MCF 10A (cell line): Measurements from ENCODE around the gene AUTS2. TPM values are rescaled to one million over a fixed set of nuclear protein-coding genes. Genes with fewer than 3 reads are reported as not detected.

Experiments
- BruUV-seq: library from RNA; stranded (reverse); fragments of 400-500 nt; replicated peaks from 2 replicates; lab custom pipeline; 2021; lab: Mats Ljungman, UMichigan
- CTCF ChIA-PET: fragments of 300-600 bp; sonication (Branson Sonifier 250); formaldehyde crosslinking; extraction: SDS; loops from one replicate; lab custom pipeline; 2021; ENCODE audit warnings: antibody characterized with exemption, inconsistent platforms; lab: Yijun Ruan, JAX
- POLR2A ChIA-PET: fragments of 300-600, 350-650 bp; sonication (Branson Sonifier 250); formaldehyde crosslinking; extraction: SDS; loops from one replicate; lab custom pipeline; 2020; ENCODE audit warnings: antibody characterized with exemption, inconsistent platforms; lab: Yijun Ruan, JAX
- DNase-seq: peaks from one replicate; pipeline ENCODE4 v3.0.0-alpha.2; 2018; ENCODE audit not compliant: unreplicated experiment
- H3K27ac Mint-ChIP-seq: one replicate; pipeline ENCODE4 v1.8.0; 2022; ENCODE audit warnings: mild to moderate bottlenecking, low read depth, mixed read lengths; ENCODE audit not compliant: unreplicated experiment
- H3K27me3 Mint-ChIP-seq: one replicate; pipeline ENCODE4 v1.8.0; 2022; ENCODE audit warnings: mixed read lengths; ENCODE audit not compliant: insufficient read depth, unreplicated experiment
- H3K36me3 Mint-ChIP-seq: one replicate; pipeline ENCODE4 v1.8.0; 2022; ENCODE audit warnings: mild to moderate bottlenecking, moderate library complexity, mixed read lengths; ENCODE audit not compliant: insufficient read depth, unreplicated experiment
- H3K4me1 Mint-ChIP-seq: one replicate; pipeline ENCODE4 v1.8.0; 2022; ENCODE audit warnings: mixed read lengths; ENCODE audit not compliant: insufficient read depth, unreplicated experiment
- H3K4me3 Mint-ChIP-seq: one replicate; pipeline ENCODE4 v1.8.0; 2022; ENCODE audit warnings: mild to moderate bottlenecking, moderate library complexity, mixed read lengths; ENCODE audit not compliant: unreplicated experiment
- H3K9me3 Mint-ChIP-seq: one replicate; pipeline ENCODE4 v1.8.0; 2022; ENCODE audit warnings: mixed read lengths; ENCODE audit not compliant: unreplicated experiment
- CTCF ChIP-seq: fragments of 200-600 bp; IDR thresholded peaks from one replicate; pipeline ENCODE4 v1.8.0; 2022; ENCODE audit warnings: antibody characterized with exemption, mild to moderate bottlenecking; ENCODE audit not compliant: unreplicated experiment
- intact Hi-C: fragments of 100-400 bp; cut with micrococcal nuclease; formaldehyde crosslinking; loops from 2 replicates; pipeline ENCODE4 v1.14.1; 2022
- total RNA-seq: library from RNA; stranded (reverse); gene quantifications from 2 replicates; pipeline ENCODE4 v1.2.3, GENCODE V29; 2022

AUTS2 gene
- total RNA-seq, 1 experiment from 2014 or later, result 1.3 TPM

GRCh38 chr7:70674571-70675010 lies 1076.3 kb downstream of the AUTS2 start:
- H3K4me3 Mint-ChIP-seq, result no peak overlapping the region
- no peaks in the 10 kb centered on the region for H3K36me3 Mint-ChIP-seq
- H3K27ac Mint-ChIP-seq, result no peak overlapping the region
- peaks cover 31% of the 10 kb centered on the region for H3K9me3 Mint-ChIP-seq
- POLR2A ChIA-PET, result no interaction called here
- CTCF ChIA-PET, result no interaction called here
- BruUV-seq, result no TSS peak
- TF ChIP-seq CTCF, result no peak
- H3K27me3 Mint-ChIP-seq, result no peaks in the 10 kb centered on the region
- no peaks in the 10 kb centered on the region for H3K4me1 Mint-ChIP-seq
- DNase-seq, result no peak
- intact Hi-C loops, result no loop called here

GRCh38 chr7:70676243-70676642 lies 1078.0 kb downstream of the AUTS2 start:
- H3K27me3 Mint-ChIP-seq, result no peaks in the 10 kb centered on the region
- ChIA-PET POLR2A (no interaction called here), CTCF (no interaction called here)
- no peak overlapping the region for H3K4me3 Mint-ChIP-seq
- no peak for TF ChIP-seq CTCF
- H3K36me3 Mint-ChIP-seq, result no peaks in the 10 kb centered on the region
- BruUV-seq, result no TSS peak
- DNase-seq, result no peak
- H3K9me3 Mint-ChIP-seq, result peaks cover 31% of the 10 kb centered on the region
- H3K4me1 Mint-ChIP-seq, result no peaks in the 10 kb centered on the region
- no peak overlapping the region for H3K27ac Mint-ChIP-seq
- intact Hi-C loops, result no loop called here

- Mint-ChIP-seq H3K4me1 (no peaks in the 10 kb centered on the region), H3K27ac (no peak overlapping the region), H3K9me3 (peaks cover 24% of the 10 kb centered on the region), H3K36me3 (no peaks in the 10 kb centered on the region), H3K4me3 (no peak overlapping the region), H3K27me3 (no peaks in the 10 kb centered on the region)
- no peak for DNase-seq
- TF ChIP-seq CTCF, result no peak
- intact Hi-C loops, result no loop called here
- ChIA-PET CTCF (interaction anchor here (0.5 kb wide), 1 partner anchor 1953 kb away, joined by 3 read pairs; no protein-coding TSS in a partner anchor), POLR2A (no interaction called here)
- no TSS peak for BruUV-seq
Observed at GRCh38 chr7:70678621-70679251, 1080.5 kb downstream of the AUTS2 start.

- no peak for TF ChIP-seq CTCF
- Mint-ChIP-seq H3K27ac (no peak overlapping the region), H3K4me3 (no peak overlapping the region), H3K27me3 (no peaks in the 10 kb centered on the region), H3K9me3 (peaks cover 34% of the 10 kb centered on the region), H3K4me1 (no peaks in the 10 kb centered on the region), H3K36me3 (no peaks in the 10 kb centered on the region)
- ChIA-PET POLR2A (no interaction called here), CTCF (no interaction called here)
- DNase-seq, result no peak
- BruUV-seq, result no TSS peak
- intact Hi-C loops, result no loop called here
Observed at GRCh38 chr7:70679661-70680060, 1081.4 kb downstream of the AUTS2 start.
